Posterior cingulate gyrus (tissue), 11 donors: ENCODE results near the gene BORCS5.
"Not testable (repeated sequence)": the region's sequence is repeated elsewhere in the genome, so short reads cannot be mapped to it uniquely, and the experiment has no call there.

Source experiments
- DNase-seq, 10 donors: peaks; one replicate each; pipeline versions ENCODE4 v3.0.0 to v3.0.0-alpha.2; 2020 to 2021; ENCODE audit warnings: mixed read lengths in 3 of 10
- intact Hi-C: fragments of 100-400 bp; cut with DNase I; formaldehyde crosslinking; loops from one replicate; pipeline ENCODE4 v1.15.1; 2023

BORCS5 gene

DNA sequence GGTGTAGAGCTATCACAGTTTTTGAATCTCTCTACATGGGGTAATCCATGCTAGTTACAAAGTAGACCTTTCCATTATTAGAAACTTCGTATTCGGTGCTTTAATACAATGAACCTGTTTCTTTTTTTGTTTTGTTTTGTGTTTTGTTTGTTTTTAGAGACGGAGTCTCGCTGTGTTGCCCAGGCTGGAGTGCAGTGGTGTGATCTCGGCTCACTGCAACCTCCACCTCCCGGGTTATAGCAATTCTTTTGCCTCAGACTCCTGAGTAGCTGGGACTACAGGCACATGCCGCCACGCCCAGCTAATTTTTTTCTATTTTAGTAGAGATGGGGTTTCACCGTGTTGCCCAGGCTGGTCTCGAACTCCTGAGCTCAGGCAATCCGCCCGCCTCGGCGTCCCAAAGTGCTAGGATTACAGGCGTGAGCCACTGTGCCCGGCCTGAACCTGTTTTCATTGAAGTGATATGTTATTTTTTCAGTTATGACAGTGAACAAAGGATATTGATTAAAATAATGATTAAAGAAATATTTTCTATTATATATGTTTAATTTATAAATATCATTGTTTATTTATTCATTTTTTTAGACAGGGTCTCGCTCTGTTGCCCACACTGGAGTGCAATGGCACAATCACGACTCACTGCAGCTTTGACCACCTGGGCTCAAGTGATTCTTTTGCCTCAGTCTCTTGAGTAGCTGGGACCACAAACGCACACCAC is 5.3 kb upstream of the BORCS5 start:
- DNase-seq, intact Hi-C loops: not testable (repeated sequence)

DNA sequence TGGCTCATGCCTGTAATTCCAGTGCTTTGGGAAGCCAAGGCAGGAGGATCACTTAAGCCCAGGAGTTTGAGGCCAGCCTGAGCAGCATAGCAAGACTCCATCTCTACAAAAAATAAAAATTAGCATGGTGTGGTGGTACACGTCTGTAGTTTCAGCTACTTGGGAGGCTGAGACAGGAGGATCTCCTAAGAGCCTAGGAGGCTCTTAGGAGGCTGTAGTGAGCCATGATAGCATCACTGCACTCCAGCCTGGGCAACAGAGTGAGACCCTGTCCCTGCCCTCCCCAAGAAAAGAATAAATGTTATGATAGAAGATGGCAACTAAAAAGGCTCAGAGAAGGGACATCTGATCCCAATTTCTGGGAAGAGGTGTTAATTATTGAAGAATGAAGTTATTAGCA is 3.6 kb upstream of the BORCS5 start:
- intact Hi-C loops, result no loop called here
- no peak for DNase-seq

DNA sequence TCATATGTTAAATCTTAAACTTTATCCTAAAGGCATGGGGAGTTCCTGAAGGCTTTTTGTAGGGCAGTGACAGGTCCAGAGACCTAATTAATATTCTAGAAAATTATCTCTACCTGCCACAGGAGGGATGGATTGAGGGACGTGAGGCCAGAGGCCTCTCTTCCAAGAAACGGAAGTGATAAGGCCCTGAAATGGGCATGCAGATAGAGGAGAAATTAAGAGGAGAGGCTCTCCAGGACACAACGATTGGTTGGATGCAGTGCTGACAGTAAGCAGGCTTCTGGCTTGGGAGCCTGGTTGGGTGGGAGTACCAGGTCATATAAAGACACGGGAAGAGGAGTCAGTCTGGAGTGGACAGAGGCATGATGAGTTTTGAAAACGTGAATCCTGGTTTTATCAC is 3.1 kb upstream of the BORCS5 start:
- intact Hi-C loops, result no loop called here
- DNase-seq, result no peak

DNA sequence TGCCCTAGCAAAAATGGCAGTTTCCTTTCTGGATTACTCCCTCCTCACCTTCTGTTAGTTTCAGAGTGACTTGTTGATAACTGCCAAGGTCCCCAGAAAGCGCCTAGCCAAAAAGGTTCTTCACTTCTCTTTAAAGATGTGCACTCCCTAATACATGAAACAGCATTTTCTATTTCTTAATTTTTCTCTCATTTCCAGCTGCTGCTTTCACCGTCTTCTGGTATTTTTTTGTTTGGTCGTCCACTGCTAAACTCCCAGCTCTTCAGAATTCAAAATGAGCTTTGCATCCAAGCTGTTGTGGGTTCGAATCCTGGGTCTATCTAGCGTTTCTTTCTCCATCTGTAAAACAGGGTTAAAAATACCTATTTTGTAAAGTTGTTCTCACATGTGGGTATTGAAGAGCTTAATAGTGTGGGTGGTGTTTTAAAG is 397 bp upstream of the BORCS5 start:
- DNase-seq, result no peak
- intact Hi-C loops, result loop anchor here (5.0 kb wide), 1 partner anchor 206 kb away; the partner anchor contains the start of gene DUSP16

DNA sequence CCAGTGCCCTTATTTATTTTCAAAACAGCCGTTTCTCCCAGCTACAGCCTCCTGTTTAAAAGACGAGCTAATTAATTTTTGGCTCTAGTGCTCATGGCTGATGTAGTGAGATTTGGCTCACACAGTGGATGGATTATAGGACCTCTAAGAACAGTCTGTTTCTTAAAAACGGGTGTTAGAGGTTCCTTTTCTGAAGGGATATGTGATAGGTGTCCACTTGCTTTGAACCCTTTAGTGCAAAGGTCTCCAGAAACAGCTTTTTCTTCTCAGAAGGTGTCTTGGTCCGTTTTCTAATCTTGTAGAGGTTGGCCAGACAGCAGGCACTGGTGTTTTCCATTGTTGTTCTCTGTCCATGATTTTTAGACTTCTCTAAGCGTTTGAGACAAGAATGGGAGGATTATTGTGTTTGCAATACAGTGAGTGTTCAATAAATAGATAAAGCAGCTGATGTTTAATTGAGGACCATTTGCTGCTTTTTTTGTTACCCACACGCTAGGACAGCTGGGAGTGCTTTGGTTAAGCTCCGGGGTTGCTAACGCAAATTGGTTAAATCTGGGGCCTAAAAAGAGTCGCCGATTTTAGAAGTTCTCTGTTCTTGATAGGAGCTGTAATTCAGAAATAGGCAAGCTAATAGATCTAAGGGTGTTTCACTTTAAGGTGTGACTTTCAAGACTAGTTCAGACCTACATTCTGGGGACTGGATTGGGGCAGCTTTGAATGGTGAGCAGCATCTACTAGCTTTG is 1.0 kb downstream of the BORCS5 start:
- no peak for DNase-seq
- intact Hi-C loops, result loop anchor here (5.0 kb wide), 1 partner anchor 204 kb away; the partner anchor contains the start of gene DUSP16

DNA sequence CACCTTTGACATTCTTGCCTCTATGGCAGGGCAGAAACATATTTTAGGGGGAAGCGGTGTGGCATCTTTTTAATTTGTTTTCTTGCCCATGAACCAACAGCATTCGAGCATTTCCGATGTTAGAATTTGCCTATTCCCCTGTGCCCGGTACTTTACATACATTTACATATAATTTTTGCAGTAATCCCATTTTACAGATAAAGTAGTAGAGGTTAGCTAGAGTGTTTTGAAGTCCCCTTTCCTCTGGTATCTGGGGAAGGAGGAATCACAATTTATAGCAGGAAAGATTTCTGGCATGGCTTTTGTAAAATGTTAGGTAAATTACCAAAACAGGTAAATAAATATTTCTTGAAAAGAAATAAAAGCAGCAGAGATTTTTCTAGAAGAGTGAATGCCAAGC is 1.6 kb downstream of the BORCS5 start:
- intact Hi-C loops, result loop anchor here (5.0 kb wide), 1 partner anchor 204 kb away; the partner anchor contains the start of gene DUSP16
- no peak for DNase-seq

DNA sequence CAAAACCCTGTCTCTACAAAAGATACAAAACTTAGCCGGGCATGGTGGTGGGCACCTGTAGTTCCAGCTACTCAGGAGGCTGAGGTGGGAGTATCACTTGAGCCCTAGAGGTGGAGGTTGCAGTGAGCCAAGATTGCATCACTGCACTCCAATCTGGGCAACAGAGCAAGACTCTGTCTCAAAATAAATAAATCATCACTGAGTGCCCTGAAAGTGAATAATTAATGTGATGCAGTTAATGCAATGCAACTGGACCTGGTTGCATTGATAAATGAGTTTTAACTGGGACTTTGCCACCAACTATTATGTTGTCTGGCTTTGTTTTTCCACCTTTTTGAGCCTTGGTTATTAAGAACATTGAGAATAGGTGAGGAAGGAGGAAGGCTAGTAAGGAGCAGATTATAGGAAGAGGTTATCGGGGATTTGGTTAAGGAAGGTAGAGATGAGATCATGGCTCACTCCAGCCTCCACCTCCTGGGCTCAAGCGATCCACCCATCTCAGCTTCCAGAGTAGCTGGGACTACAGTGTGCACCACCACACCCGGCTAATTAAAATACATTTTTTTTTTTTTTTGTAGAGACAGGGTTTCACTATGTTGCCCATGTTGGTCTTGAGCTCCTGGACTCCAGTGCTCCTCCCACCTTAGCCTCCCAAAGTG is 8.0 kb downstream of the BORCS5 start:
- DNase-seq, result no peak
- intact Hi-C loops, result no loop called here

DNA sequence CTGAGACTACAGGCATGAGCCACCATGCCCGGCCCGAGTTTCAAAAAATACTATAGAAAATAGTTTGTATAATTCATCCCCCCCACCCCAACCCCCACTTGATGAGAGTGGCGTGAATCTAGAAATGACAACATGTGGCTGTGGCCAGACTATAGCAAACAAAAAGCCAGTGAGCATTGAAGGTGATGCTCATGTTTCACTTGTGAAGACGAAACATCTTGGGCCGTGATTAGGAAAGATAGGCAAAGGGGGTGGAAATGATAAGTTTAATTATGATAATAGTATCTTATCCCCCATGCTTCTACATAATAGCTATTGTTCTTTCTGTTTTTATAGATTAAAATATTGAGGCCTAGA is 8.5 kb downstream of the BORCS5 start:
- DNase-seq, result no peak
- intact Hi-C loops, result no loop called here

DNA sequence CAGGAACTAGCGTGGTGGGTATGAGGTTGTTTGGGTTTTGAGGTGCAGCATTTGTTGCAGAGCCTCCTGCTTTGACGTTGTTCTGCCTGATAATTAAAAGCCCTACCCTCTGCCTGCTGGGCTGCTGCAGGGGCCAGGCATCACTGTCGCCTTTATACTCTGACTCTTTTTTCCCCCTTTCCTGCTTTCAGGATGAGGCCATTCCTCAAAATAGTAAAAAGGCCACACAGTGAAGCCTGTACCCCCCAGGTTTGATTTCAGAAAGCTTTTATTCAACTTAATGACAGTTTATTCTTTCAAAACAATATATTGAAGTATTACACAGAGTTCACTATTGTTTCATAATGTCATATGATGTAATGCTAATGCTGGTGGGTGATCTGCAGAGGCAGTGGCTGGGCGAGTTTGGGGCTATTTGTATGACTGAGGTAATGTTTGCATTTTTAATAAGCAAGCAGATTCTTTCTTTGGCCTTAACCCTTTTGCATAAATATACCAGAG is 9.1 kb downstream of the BORCS5 start:
- DNase-seq, result peak in 1 of 10 donors; percentile 38

DNA sequence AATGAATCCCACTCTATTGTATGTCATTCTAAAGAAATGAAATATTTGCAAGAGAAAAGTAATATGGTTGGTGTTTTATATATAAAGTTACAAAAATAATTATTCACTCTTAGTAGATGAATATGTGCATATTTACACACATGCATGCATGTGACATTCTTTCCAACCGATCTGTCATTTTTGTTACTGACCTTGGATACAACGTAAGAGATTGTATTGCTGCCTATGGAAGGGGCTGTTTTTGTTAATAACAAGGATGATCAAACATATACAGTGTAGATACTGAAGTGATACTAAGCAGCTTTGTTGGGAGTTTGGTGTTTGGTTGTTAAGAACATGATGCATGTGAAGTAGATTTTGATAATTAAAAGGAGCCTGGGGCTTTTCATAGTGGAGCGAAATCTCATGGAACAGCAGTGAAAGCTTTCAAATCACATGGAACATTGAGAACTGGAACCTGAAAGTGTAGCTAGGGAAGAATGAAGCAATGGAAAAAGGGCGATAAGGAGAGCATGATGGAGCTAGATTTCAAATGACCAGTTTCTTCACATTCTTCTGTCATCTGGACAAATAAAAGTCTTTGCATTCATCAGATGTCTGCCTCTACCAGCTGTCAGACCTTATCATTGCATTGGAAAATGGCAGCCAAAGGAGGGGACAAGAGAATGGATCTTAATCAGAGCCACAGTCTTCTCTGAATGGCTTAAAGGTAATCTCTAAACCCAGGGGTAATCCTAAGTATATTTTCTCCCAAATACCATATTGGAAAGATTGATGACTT is 10.0 kb downstream of the BORCS5 start:
- no peak for DNase-seq
- intact Hi-C loops, result no loop called here

More for the DNA sequence above, 9.1 kb downstream of the BORCS5 start:
- intact Hi-C loops, result no loop called here

DNA sequence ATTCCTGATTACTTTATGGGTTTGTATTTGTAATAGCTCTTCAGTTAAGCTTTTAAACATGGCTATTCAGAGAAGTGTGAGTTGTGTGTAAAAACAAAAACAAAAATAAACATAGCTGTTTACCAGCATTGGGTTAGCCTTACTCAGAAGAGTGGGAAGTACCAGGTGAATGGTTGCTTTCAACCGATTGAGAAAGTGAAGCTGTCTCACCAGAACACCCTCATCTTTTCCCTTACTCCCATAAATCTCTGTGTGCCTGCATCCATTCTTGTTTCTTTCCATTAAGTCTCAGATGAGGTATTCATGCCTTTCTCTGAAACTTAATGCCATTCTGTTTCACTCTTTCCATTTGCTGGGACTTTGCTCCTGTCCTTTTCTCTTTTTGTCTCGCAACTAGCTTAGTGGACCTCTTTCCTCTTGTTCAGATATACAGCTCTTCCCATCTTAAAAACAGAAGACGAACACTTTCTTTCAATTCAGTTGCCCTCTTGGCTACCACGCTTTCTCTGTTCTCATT is 10.7 kb downstream of the BORCS5 start:
- DNase-seq, result no peak
- intact Hi-C loops, result no loop called here

DNA sequence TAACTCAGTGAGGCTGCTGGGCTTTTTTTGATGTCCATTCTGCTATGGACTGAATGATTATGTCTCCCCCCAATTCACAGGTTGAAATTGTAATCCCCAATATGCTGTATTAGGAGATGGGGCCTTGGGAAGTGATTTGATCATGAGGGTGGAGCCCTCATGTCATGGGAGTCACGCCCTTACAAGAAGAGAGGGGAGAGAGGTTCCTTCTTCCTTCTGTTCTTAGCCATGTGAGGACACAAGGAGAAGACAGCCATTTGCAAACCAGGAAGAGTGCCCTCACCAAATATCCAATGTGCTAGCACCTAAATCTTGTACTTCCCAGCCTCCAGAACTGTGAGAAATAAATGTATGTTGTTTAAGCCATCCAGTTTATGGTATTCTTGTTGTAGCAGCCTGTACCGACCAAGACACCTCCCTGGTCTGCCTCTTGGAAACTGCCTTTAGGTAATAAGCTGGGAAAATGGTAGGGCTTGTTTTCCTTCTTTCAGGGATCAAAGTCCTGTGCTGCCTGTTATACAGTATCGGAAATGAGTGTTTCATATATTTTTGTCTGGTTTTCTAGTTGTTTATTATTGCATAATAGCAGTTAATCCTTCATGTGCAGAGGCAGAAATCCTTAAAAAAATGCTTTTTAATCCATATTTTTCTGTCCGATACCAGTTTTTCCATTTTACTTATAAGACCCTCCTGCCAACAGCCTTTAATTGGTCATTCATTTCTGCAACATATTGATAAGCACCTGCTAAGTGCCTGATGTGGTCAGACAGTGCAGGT is 16.3 kb downstream of the BORCS5 start:
- DNase-seq, result no peak
- intact Hi-C loops, result no loop called here

DNA sequence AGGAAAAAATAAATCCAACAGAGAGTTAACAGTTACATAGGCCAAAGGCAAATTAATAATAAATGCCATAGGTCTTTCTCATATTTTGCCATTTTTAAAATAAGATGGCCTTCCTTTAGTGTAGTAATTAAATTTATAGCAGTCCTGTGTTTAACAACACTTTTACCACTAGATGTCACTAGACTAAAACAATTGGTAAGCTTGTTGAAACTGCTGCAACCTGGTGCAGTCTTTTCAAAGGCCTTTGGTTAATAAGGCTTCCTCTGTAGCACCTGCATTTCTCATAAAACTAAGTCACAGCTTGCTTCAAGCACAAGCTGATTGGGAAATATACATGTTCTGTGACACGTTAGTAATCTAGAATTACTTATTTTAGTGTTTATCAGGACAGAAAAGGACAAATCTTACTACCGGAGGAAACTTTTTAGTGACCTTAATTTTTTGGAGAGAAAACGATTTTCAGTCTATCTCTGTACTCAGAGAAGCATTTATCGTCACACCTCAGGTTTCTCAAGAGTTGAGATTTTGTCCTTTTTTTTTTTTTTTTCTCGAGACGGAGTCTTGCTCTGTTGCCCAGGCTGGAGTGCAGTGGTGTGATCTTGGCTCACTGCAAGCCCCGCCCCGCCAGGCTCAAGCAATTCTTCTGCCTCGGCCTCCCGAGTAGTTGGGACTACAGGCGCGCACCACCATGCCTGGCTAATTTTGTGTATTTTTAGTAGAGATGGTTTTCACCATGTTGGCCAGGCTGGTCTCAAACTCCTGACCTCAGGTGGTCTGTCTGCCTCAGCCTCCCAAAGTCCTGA is 20.0 kb downstream of the BORCS5 start:
- intact Hi-C loops, result loop anchor here (2.0 to 5.0 kb wide), 3 partner anchors 188 to 328 kb away; no protein-coding TSS in a partner anchor
- DNase-seq, result peak in 1 of 10 donors; percentile 74

DNA sequence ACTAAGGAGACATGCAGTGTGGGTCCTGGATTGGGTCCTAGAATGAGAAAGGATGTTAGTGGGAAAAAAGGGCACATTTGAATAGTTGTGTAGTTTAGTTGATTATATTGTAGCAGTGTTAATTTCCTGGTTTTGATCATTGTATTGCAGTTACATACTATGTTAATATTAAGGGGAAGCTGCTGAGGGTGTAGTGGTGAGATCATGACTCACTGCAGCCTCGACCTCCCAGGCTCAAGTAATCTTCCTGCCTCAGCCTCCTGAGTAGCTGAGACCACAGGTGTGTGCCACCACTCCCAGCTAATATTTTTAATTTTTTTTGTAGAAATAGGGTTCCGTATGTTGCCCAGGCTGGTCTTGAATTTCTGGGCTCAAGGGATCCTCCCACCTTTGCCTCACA is 21.7 kb downstream of the BORCS5 start:
- intact Hi-C loops, result loop anchor here (5.0 kb wide), 1 partner anchor 279 kb away; no protein-coding TSS in a partner anchor

DNA sequence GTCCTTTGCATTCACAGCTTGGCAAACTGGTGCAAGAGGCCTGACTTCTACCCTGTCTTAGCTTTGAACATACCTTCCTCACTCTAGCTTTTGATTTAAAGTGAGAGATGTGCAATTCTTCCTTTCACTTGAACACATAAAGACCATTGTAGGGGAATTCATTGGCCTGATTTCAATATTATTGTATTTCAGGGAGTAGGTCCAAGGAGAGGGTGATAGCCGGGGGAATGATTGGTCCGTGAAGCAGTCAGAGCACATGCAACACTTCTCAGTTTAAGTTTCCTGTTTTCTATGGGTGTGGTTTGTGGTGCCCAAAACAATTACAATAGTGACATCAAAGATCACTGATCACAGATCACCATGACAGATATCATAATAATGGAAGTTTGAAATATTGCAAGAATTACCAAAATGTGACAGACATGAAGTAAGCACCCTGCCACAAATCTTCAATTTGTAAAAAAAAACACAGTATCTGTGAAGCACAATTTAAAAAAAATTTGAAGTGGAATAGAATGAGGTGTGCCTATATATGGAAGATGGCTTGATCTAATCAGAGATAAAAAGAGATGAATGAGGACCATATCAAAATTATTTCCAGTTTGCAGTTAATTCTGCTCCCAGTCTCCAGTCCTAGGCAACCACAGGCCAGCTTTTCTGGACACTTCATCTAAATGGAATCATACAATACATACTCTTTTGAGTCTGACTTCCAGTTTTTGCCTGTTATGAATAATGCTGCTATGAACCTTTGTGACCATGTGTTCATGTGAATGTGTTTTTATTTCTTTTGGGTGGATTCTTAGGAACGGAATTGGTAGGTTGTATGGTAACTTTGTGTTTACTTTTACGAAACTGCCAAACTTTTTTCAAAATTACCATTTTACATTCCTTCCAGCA is 23.2 kb downstream of the BORCS5 start:
- no peak for DNase-seq
- intact Hi-C loops, result loop anchor here (5.0 kb wide), 1 partner anchor 277 kb away; no protein-coding TSS in a partner anchor

More for the DNA sequence above, 21.7 kb downstream of the BORCS5 start:
- no peak for DNase-seq

DNA sequence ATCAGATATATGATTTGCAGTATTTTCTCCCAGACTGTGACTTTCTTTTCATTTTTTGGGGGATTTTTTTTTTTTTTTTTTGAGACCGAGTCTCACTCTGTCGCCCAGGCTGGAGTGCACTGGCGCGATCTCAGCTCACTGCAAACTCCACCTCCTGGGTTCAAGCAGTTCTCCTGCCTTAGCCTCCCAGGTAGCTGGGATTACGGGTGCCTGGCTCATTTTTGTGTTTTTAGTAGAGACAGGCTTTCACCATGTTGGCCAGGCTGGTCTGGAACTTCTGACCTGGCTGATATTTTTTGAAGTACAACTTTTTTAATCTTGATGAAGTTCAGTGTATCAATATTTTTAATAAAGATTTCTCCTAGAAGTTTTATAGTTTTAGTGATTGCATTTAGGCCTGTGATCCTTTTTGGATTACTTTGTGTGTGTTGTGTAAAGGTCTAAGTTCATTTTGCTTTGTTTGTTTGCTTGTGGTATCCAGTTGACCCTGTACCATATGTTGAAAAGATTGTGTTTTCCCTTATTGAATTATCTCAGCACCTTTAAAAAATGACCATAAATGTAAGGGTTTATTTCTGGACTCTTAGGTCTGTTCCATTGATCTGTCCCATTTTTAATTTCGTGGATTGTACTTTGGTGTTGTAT is 24.2 kb downstream of the BORCS5 start:
- intact Hi-C loops, result no loop called here

DNA sequence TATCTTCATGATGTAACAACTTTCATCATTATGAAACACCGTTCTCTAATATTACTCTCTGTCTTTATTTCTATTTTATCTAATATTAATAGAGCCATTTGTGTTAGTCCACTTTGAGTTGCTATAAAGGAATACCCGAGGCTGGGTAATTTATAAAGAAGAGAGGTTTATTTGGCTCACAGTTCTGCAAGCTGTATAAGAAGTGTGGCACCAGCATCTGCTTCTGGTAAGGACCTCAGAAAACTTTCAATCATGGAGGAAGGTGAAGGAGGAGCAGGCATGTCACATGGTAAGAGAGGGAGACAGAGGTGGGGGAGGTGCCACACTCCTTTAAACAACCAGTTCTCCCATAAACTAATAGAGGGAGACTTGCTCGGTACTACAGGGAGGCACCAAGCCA is 25.1 kb downstream of the BORCS5 start:
- DNase-seq, result no peak
- intact Hi-C loops, result no loop called here

More for the DNA sequence above, 24.2 kb downstream of the BORCS5 start:
- DNase-seq, result no peak
